K562 (cell line): ENCODE results near the gene COL4A2. TPM values are rescaled to one million over a fixed set of nuclear protein-coding genes. Genes with fewer than 3 reads are reported as not detected.

Experiments
- ATAC-seq: fragments of 200-7000 bp; cut with Tn5 transposase; 3 replicates; pipeline ENCODE4 v1.9.1; 2020; ENCODE audit warnings: moderate library complexity
- BruUV-seq: library from RNA; stranded (reverse); fragments of 400-500 nt; replicated peaks from 2 replicates; lab custom pipeline; 2021; lab: Mats Ljungman, UMichigan
- CTCF ChIA-PET: fragments of 300-600 bp; formaldehyde crosslinking; extraction: SDS; loops from one replicate; lab custom pipeline; 2021; ENCODE audit warnings: low intra/inter-chr PET ratio; lab: Yijun Ruan, JAX
- POLR2A ChIA-PET: fragments of 300-600, 350-650 bp; sonication (Branson Sonifier 250); formaldehyde crosslinking; extraction: SDS; loops from one replicate; lab custom pipeline; 2021; ENCODE audit warnings: antibody characterized with exemption, inconsistent platforms; lab: Yijun Ruan, JAX
- DNase-seq, 4 experiments: peaks; one replicate each; pipeline versions ENCODE4 v3.0.0 to v3.0.0-alpha.2; 2011 to 2018; ENCODE audit warnings: low spot score in 3 of 4, mixed read lengths in 3 of 4; ENCODE audit errors: extremely low read depth in 1 of 4
- FAIRE-seq: peaks from 2 replicates; lab custom pipeline; 2011; peaks lifted over from hg19 to GRCh38; lab: Jason Lieb, UNC
- H2AFZ ChIP-seq: 2 replicates; pipeline ENCODE4 v1.6.0; 2011; ENCODE audit warnings: low read depth, low read length, control low read depth, inconsistent platforms
- H3K27ac ChIP-seq: fragments of 200-600 bp; 3 replicates; pipeline ENCODE4 v1.8.0; 2011; ENCODE audit warnings: low read depth, mild to moderate bottlenecking, control low read depth, inconsistent platforms, low read length, moderate library complexity, mixed read lengths; ENCODE audit errors: extremely low read depth
- H3K27me3 ChIP-seq, 2 experiments: fragments of 300-600 bp in 1 of 2; 2 replicates in 1 of 2; 3 replicates in 1 of 2; pipeline versions ENCODE4 v1.6.0 to v1.8.0; 2011; ENCODE audit warnings: inconsistent platforms in 2 of 2, low read length in 2 of 2, mild to moderate bottlenecking in 1 of 2, mixed read lengths in 1 of 2, moderate library complexity in 1 of 2; ENCODE audit not compliant: control insufficient read depth in 2 of 2, insufficient read depth in 2 of 2
- H3K36me3 ChIP-seq: fragments of 300-600 bp; 3 replicates; pipeline ENCODE4 v1.8.0; 2011; ENCODE audit warnings: mild to moderate bottlenecking, low read length, inconsistent platforms; ENCODE audit not compliant: control insufficient read depth, insufficient read depth
- H3K4me1 ChIP-seq, 2 experiments: fragments of 200-600 bp in 1 of 2; replicated peaks in 1 of 2; 2 replicates in 1 of 2; 3 replicates in 1 of 2; pipeline versions ENCODE4 v1.5.1 to v1.8.0; 2011; ENCODE audit warnings: inconsistent platforms in 2 of 2, low read length in 2 of 2, mild to moderate bottlenecking in 1 of 2, mixed read lengths in 1 of 2, moderate library complexity in 1 of 2; ENCODE audit not compliant: control insufficient read depth in 2 of 2, insufficient read depth in 2 of 2
- H3K4me2 ChIP-seq: 2 replicates; pipeline ENCODE4 v1.6.1; 2011; ENCODE audit warnings: low read length, control low read depth, inconsistent platforms, mixed read lengths; ENCODE audit not compliant: insufficient read depth
- H3K4me3 ChIP-seq: fragments of 200-600 bp; sonication (generic), shearing (Covaris generic); 2 replicates; pipeline ENCODE4 v1.5.1; 2016; ENCODE audit warnings: control low read depth, inconsistent platforms
- H3K79me2 ChIP-seq: fragments of 200-600 bp; 3 replicates; pipeline ENCODE4 v1.8.0; 2011; ENCODE audit warnings: low read length, inconsistent platforms; ENCODE audit not compliant: control insufficient read depth, insufficient read depth
- H3K9ac ChIP-seq, 2 experiments: 2 replicates each; pipeline versions ENCODE4 v1.6.0 to v1.6.1; 2011; ENCODE audit warnings: low read depth in 2 of 2, low read length in 2 of 2, control low read depth in 1 of 2, inconsistent platforms in 1 of 2, mild to moderate bottlenecking in 1 of 2, mixed read lengths in 1 of 2; ENCODE audit not compliant: insufficient read depth in 1 of 2
- H3K9me1 ChIP-seq: one replicate; pipeline ENCODE4 v1.6.0; 2011; ENCODE audit warnings: inconsistent platforms, mild to moderate bottlenecking, low read length, moderate library complexity; ENCODE audit not compliant: control insufficient read depth, insufficient read depth
- H3K9me3 ChIP-seq: replicated peaks from 2 replicates; pipeline ENCODE4 v1.5.1; 2011; ENCODE audit warnings: low read depth, low read length, inconsistent platforms; ENCODE audit not compliant: control insufficient read depth, insufficient read depth
- H4K20me1 ChIP-seq: replicated peaks from 2 replicates; pipeline ENCODE4 v1.6.1; 2011; ENCODE audit warnings: low read length, inconsistent platforms, mixed read lengths; ENCODE audit not compliant: control insufficient read depth, insufficient read depth
- ARHGAP35 ChIP-seq: fragments of 450-650 bp; IDR thresholded peaks from 2 replicates; pipeline ENCODE4 v1.6.1; 2018; ENCODE audit not compliant: partially characterized antibody
- CBX5 ChIP-seq: IDR thresholded peaks from 2 replicates; pipeline ENCODE4 v1.6.1; 2014; ENCODE audit warnings: low read depth, borderline replicate concordance
- CSDE1 ChIP-seq, 2 experiments: fragments of 450-650 bp; IDR thresholded peaks; 2 replicates each; pipeline ENCODE4 v1.6.1; 2016; ENCODE audit warnings: mild to moderate bottlenecking in 1 of 2
- DNMT1 ChIP-seq: fragments of 450-650 bp; IDR thresholded peaks from 2 replicates; pipeline ENCODE4 v1.6.1; 2016; ENCODE audit warnings: antibody characterized with exemption, mild to moderate bottlenecking
- ESRRB ChIP-seq: fragments of 250-450 bp; sonication (Bioruptor Pico); IDR thresholded peaks from 2 replicates; pipeline ENCODE4 v1.5.0; 2020; ENCODE audit warnings: mild to moderate bottlenecking, moderate library complexity, borderline replicate concordance
- HDAC3 ChIP-seq: fragments of 450-650 bp; IDR thresholded peaks from 2 replicates; pipeline ENCODE4 v1.6.1; 2018; ENCODE audit warnings: borderline replicate concordance, mild to moderate bottlenecking, moderate library complexity; ENCODE audit not compliant: partially characterized antibody
- KLF10 ChIP-seq: fragments of 250-450 bp; sonication (Bioruptor Pico); IDR thresholded peaks from 2 replicates; pipeline ENCODE4 v1.6.1; 2021; ENCODE audit warnings: matching md5 sums
- MTF1 ChIP-seq: fragments of 250-450 bp; sonication (Bioruptor Pico); IDR thresholded peaks from 2 replicates; pipeline ENCODE4 v1.9.0; 2021; ENCODE audit warnings: moderate library complexity, mild to moderate bottlenecking, inconsistent platforms, borderline replicate concordance
- NFE2 ChIP-seq: IDR thresholded peaks from 2 replicates; pipeline ENCODE4 v1.6.1; 2014; ENCODE audit warnings: antibody characterized with exemption, low read depth
- NR2C2 ChIP-seq, 2 experiments: fragments of 200-800 bp in 1 of 2; sonication (Bioruptor generic) in 1 of 2; sonication (generic) in 1 of 2; formaldehyde crosslinking in 1 of 2; IDR thresholded peaks; 2 replicates each; pipeline versions ENCODE4 v1.6.1 to v1.8.0; 2016 to 2022; ENCODE audit warnings: mild to moderate bottlenecking in 1 of 2, missing compliant biosample characterization in 1 of 2, missing genetic modification characterization in 1 of 2, missing genetic modification reagents in 1 of 2
- PTTG1 ChIP-seq: fragments of 450-650 bp; IDR thresholded peaks from 2 replicates; pipeline ENCODE4 v1.6.1; 2016; ENCODE audit warnings: low read depth, mild to moderate bottlenecking, missing genetic modification characterization, missing compliant biosample characterization
- SAFB ChIP-seq: fragments of 200-400 bp; formaldehyde crosslinking; IDR thresholded peaks from 2 replicates; pipeline ENCODE4 v1.6.1; 2017; ENCODE audit warnings: low read depth, low read length, borderline replicate concordance
- ZNF133 ChIP-seq: fragments of 250-450 bp; sonication (Bioruptor Pico); IDR thresholded peaks from 2 replicates; pipeline ENCODE4 v1.4.0; 2020; ENCODE audit warnings: mild to moderate bottlenecking
- ZNF511 ChIP-seq: sonication (generic); formaldehyde crosslinking; IDR thresholded peaks from 2 replicates; pipeline ENCODE4 v1.8.0; 2022; ENCODE audit warnings: mild to moderate bottlenecking, missing genetic modification reagents
- ZNF717 ChIP-seq: fragments of 250-450 bp; sonication (Bioruptor Pico); IDR thresholded peaks from 2 replicates; pipeline ENCODE4 v1.5.0; 2021
- WGBS: fragments of 100-300 bp; shearing (Covaris generic); methylation state at CpG from one replicate; pipeline ENCODE4 v1.1.6; 2016; ENCODE audit warnings: low coverage, mixed read lengths; ENCODE audit not compliant: insufficient coverage; ENCODE audit errors: missing lambda C conversion rate; 5-methylcytosine and 5-hydroxymethylcytosine counted together
- in situ Hi-C: fragments of 300-500 bp; cut with MboI; formaldehyde crosslinking; loops from 4 replicates; pipeline ENCODE4 v1.15.0; 2018; ENCODE audit warnings: inconsistent platforms, mixed read lengths
- intact Hi-C: fragments of 100-400 bp; cut with micrococcal nuclease; formaldehyde crosslinking; loops from 2 replicates; pipeline ENCODE4 v1.14.2; 2022
- polyA plus RNA-seq, 8 experiments: library from polyadenylated mRNA; depleted of rRNA in 4 of 8; stranded (reverse) in 5 of 8; unstranded in 3 of 8; fragments of >200 nt; fragmentation: Nextera tagmentation in 2 of 8; fragmentation: Illumina TruSeq in 1 of 8; extraction: Ambion mirVana in 2 of 8; extraction: Trizol in 1 of 8; gene quantifications; 2 replicates each; pipeline versions ENCODE4 v1.2.1 to v1.2.3, GENCODE V29; 2011 to 2014; ENCODE audit warnings: inconsistent platforms in 1 of 8, missing spikeins in 1 of 8
- total RNA-seq, 7 experiments: library from RNA; depleted of rRNA in 6 of 7; stranded (reverse); fragments of >200 nt in 6 of 7; fragmentation: Illumina TruSeq in 2 of 7; extraction: Trizol in 2 of 7; gene quantifications; 2 replicates each; pipeline versions ENCODE4 v1.2.1 to v1.2.3, GENCODE V29; 2011 to 2021; ENCODE audit warnings: low replicate concordance in 1 of 7

The COL4A2 gene
- total and polyA plus RNA-seq, 9 of the 15 experiments (the other 6 are each of a cell fraction or from before 2014, with no cell fraction given) = 0.13 to 15.2 (median 8.1) TPM

GRCh38 chr13:110327051-110327721 is 20.1 kb downstream of the COL4A2 start:
- Histone ChIP-seq H3K27ac (no peak overlapping the region), H3K9me3 (no peaks in the 10 kb centered on the region), H3K9me1 (no peaks in the 10 kb centered on the region), H3K4me3 (no peak overlapping the region), H3K9ac (no peak overlapping the region), H3K4me1 (no peaks in the 10 kb centered on the region), H2AFZ (no peak overlapping the region), H3K36me3 (no peaks in the 10 kb centered on the region), H4K20me1 (no peaks in the 10 kb centered on the region), H3K27me3 (peaks cover 0 to 29% of the 10 kb centered on the region in 2 experiments; a peak in 3 of 5 replicates), H3K79me2 (no peaks in the 10 kb centered on the region), H3K4me2 (no peak overlapping the region)
- FAIRE-seq (no peak), DNase-seq (no peak), ATAC-seq (no peak)
- BruUV-seq = no TSS peak
- intact Hi-C loops (no loop called here), in situ Hi-C loops (no loop called here)
- WGBS = 0% methylated on average over 5 of the region's 7 CpGs
- POLR2A ChIA-PET = interaction anchor here (0.7 kb wide), 1 partner anchor 176 kb away, joined by 4 read pairs; no protein-coding TSS in a partner anchor
- CTCF ChIA-PET = no interaction called here
- TF ChIP-seq NR2C2 (CRISPR knock-in tag; IDR thresholded peaks at IDR 0.05) (no peak), NR2C2 (tag; IDR thresholded peaks at IDR 0.05) (no peak), NFE2 (no peak), ZNF717 (CRISPR knock-in tag) (no peak), SAFB (no peak)

GRCh38 chr13:110328573-110328972 is 21.5 kb downstream of the COL4A2 start:
- Histone ChIP-seq H3K27me3 (peaks cover 0 to 38% of the 10 kb centered on the region in 2 experiments; a peak in 3 of 5 replicates), H3K4me3 (no peak overlapping the region), H3K9me3 (no peaks in the 10 kb centered on the region), H4K20me1 (no peaks in the 10 kb centered on the region), H3K4me1 (no peaks in the 10 kb centered on the region), H3K9ac (no peak overlapping the region), H3K36me3 (no peaks in the 10 kb centered on the region), H2AFZ (no peak overlapping the region), H3K79me2 (no peaks in the 10 kb centered on the region), H3K4me2 (no peak overlapping the region), H3K27ac (no peak overlapping the region), H3K9me1 (no peaks in the 10 kb centered on the region)
- DNase-seq = no peak
- intact Hi-C loops (no loop called here), in situ Hi-C loops (no loop called here)
- WGBS = 1% methylated on average over 10 of the region's 10 CpGs
- CTCF ChIA-PET = no interaction called here
- BruUV-seq = no TSS peak
- POLR2A ChIA-PET = no interaction called here
- no peak for TF ChIP-seq CBX5
- no peak for TF ChIP-seq ZNF511 (CRISPR knock-in tag)
- no peak for TF ChIP-seq DNMT1
- no peak for TF ChIP-seq ARHGAP35
- TF ChIP-seq HDAC3 = no peak
- no peak for TF ChIP-seq PTTG1 (tag)
- TF ChIP-seq ESRRB (CRISPR knock-in tag) = no peak
- no peak for TF ChIP-seq ZNF133
- TF ChIP-seq CSDE1 (IDR thresholded peaks at IDR 0.05) = no peak
- no peak for TF ChIP-seq KLF10 (CRISPR knock-in tag)
- TF ChIP-seq MTF1 (CRISPR knock-in tag) = no peak
- ATAC-seq = no peak
- no peak for FAIRE-seq
